HCT116 (cell line): ENCODE measurements around the gene SLC41A1. TPM values are rescaled to one million over a fixed set of nuclear protein-coding genes. Genes with fewer than 3 reads are reported as not detected.

Experiments used
- ATAC-seq: fragments of 200-7000 bp; cut with Tn5 transposase; 2 replicates; pipeline ENCODE4 v1.9.1; 2020; ENCODE audit warnings: mild to moderate bottlenecking, moderate library complexity
- BruUV-seq: library from RNA; stranded (reverse); fragments of 400-500 nt; replicated peaks from 2 replicates; lab custom pipeline; 2021; lab: Mats Ljungman, UMichigan
- CTCF ChIA-PET: fragments of 300-600 bp; sonication (Branson Sonifier 250); formaldehyde crosslinking; loops from one replicate; lab custom pipeline; 2021; ENCODE audit warnings: antibody characterized with exemption; lab: Charles Lee
- POLR2A ChIA-PET: fragments of 300-600, 350-600 bp; sonication (Branson Sonifier 250); formaldehyde crosslinking; loops from one replicate; lab custom pipeline; 2021; ENCODE audit warnings: antibody characterized with exemption; lab: Charles Lee
- RAD21 ChIA-PET, 2 experiments: fragments of 300-600 bp; sonication (Branson Sonifier 250); formaldehyde crosslinking; loops; one replicate each; lab custom pipeline; 2023; ENCODE audit warnings: low total read pairs in 2 of 2; ENCODE audit not compliant: uncharacterized antibody in 2 of 2, unreplicated experiment in 2 of 2, low non-redundant PET in 1 of 2; lab: Charles Lee
- DNase-seq: peaks from one replicate; pipeline ENCODE4 v3.0.0-alpha.2; 2010; ENCODE audit warnings: low read depth, low spot score
- H2AFZ ChIP-seq: fragments of 200-600 bp; shearing (Covaris generic), sonication (generic); 2 replicates; pipeline ENCODE4 v1.6.1; 2017; ENCODE audit warnings: low read depth, mixed run types, mixed read lengths, antibody characterized with exemption, low read length; ENCODE audit not compliant: poor library complexity, severe bottlenecking
- H3K27ac ChIP-seq: 2 replicates; pipeline ENCODE4 v1.5.1; 2012; ENCODE audit warnings: low read depth, low read length
- H3K27me3 ChIP-seq: fragments of 200-600 bp; sonication (generic); 2 replicates; pipeline ENCODE4 v1.6.1; 2016; ENCODE audit warnings: mixed run types, low read length, mixed read lengths; ENCODE audit not compliant: insufficient read depth
- H3K36me3 ChIP-seq, 2 experiments: fragments of 200-500 bp in 1 of 2; fragments of 200-600 bp in 1 of 2; sonication (Bioruptor generic) in 1 of 2; sonication (generic) in 1 of 2; 2 replicates each; pipeline versions ENCODE4 v1.5.1 to v1.6.1; 2014 to 2016; ENCODE audit warnings: low read length in 2 of 2, inconsistent platforms in 1 of 2, mixed read lengths in 1 of 2, mixed run types in 1 of 2; ENCODE audit not compliant: insufficient read depth in 2 of 2, control insufficient read depth in 1 of 2
- H3K4me1 ChIP-seq, 2 experiments: fragments of 200-600 bp in 1 of 2; sonication (generic) in 1 of 2; 2 replicates each; pipeline versions ENCODE4 v1.5.1 to v1.6.1; 2012 to 2017; ENCODE audit warnings: low read length in 2 of 2, inconsistent platforms in 1 of 2, mild to moderate bottlenecking in 1 of 2, mixed read lengths in 1 of 2, mixed run types in 1 of 2, moderate library complexity in 1 of 2; ENCODE audit not compliant: insufficient read depth in 2 of 2, control insufficient read depth in 1 of 2
- H3K4me2 ChIP-seq: fragments of 200-600 bp; sonication (generic); 2 replicates; pipeline ENCODE4 v1.6.1; 2017; ENCODE audit warnings: mixed run types, low read length, mixed read lengths
- H3K4me3 ChIP-seq, 2 experiments: fragments of 200-600 bp in 1 of 2; sonication (generic) in 1 of 2; replicated peaks in 1 of 2; 2 replicates each; pipeline ENCODE4 v1.5.1; 2011 to 2016; ENCODE audit warnings: low read length in 2 of 2, control low read depth in 1 of 2, low read depth in 1 of 2, mild to moderate bottlenecking in 1 of 2, mixed read lengths in 1 of 2, mixed run types in 1 of 2
- H3K79me2 ChIP-seq: fragments of 200-600 bp; sonication (generic); 2 replicates; pipeline ENCODE4 v1.6.1; 2017; ENCODE audit warnings: mild to moderate bottlenecking, mixed run types, low read length, moderate library complexity, mixed read lengths; ENCODE audit not compliant: insufficient read depth
- H3K9ac ChIP-seq: fragments of 200-600 bp; sonication (generic); 2 replicates; pipeline ENCODE4 v1.6.1; 2016; ENCODE audit warnings: low read length, mixed read lengths
- H3K9me2 ChIP-seq: fragments of 200-600 bp; sonication (generic), shearing (Covaris generic); 2 replicates; pipeline ENCODE4 v1.6.1; 2017; ENCODE audit warnings: mixed run types, mild to moderate bottlenecking, moderate library complexity; ENCODE audit not compliant: insufficient read depth
- H3K9me3 ChIP-seq, 2 experiments: fragments of 200-500 bp in 1 of 2; fragments of 200-600 bp in 1 of 2; sonication (Bioruptor generic) in 1 of 2; sonication (generic) in 1 of 2; 2 replicates each; pipeline ENCODE4 v1.6.1; 2014 to 2017; ENCODE audit warnings: low read length in 2 of 2, mixed read lengths in 2 of 2, inconsistent platforms in 1 of 2, low read depth in 1 of 2, mild to moderate bottlenecking in 1 of 2, mixed run types in 1 of 2, moderate library complexity in 1 of 2; ENCODE audit not compliant: control insufficient read depth in 1 of 2, insufficient read depth in 1 of 2
- H4K20me1 ChIP-seq: fragments of 200-600 bp; sonication (generic), shearing (Covaris generic); 2 replicates; pipeline ENCODE4 v1.6.1; 2017; ENCODE audit warnings: mixed run types, mild to moderate bottlenecking, moderate library complexity; ENCODE audit not compliant: insufficient read depth
- ATF3 ChIP-seq: IDR thresholded peaks from 2 replicates; pipeline ENCODE4 v1.6.1; 2012
- CBX3 ChIP-seq: IDR thresholded peaks from 2 replicates; pipeline ENCODE4 v1.6.1; 2012; ENCODE audit warnings: low read depth
- EGR1 ChIP-seq: IDR thresholded peaks from 2 replicates; pipeline ENCODE4 v1.6.1; 2012; ENCODE audit warnings: low read depth
- EZH2 ChIP-seq: fragments of 200-600 bp; sonication (generic); IDR thresholded peaks from 2 replicates; pipeline ENCODE4 v1.6.1; 2017; ENCODE audit warnings: antibody characterized with exemption, mixed run types
- EZH2phosphoT487 ChIP-seq: fragments of 200-600 bp; IDR thresholded peaks from 2 replicates; pipeline ENCODE4 v1.6.1; 2018; ENCODE audit warnings: antibody characterized with exemption, borderline replicate concordance
- FOSL1 ChIP-seq: IDR thresholded peaks from 2 replicates; pipeline ENCODE4 v1.6.1; 2012; ENCODE audit warnings: low read depth
- JUND ChIP-seq: IDR thresholded peaks from 2 replicates; pipeline ENCODE4 v1.6.1; 2012
- MAX ChIP-seq: IDR thresholded peaks from 2 replicates; pipeline ENCODE4 v1.6.1; 2012
- POLR2AphosphoS5 ChIP-seq: IDR thresholded peaks from 2 replicates; pipeline ENCODE4 v1.6.1; 2011; ENCODE audit warnings: mild to moderate bottlenecking, low read depth, low read length, moderate library complexity
- RAD21 ChIP-seq: IDR thresholded peaks from 2 replicates; pipeline ENCODE4 v1.6.1; 2012; ENCODE audit warnings: low read depth, mild to moderate bottlenecking
- SP1 ChIP-seq: IDR thresholded peaks from 2 replicates; pipeline ENCODE4 v1.6.1; 2012; ENCODE audit warnings: low read depth
- SRF ChIP-seq: IDR thresholded peaks from 2 replicates; pipeline ENCODE4 v1.6.1; 2012; ENCODE audit warnings: low read depth
- TCF7L2 ChIP-seq: IDR thresholded peaks from 2 replicates; pipeline ENCODE4 v1.7.0; 2011; ENCODE audit warnings: borderline replicate concordance, inconsistent platforms; ENCODE audit not compliant: insufficient read depth, insufficient read length; ENCODE audit errors: extremely low read depth
- YY1 ChIP-seq: IDR thresholded peaks from 2 replicates; pipeline ENCODE4 v1.6.1; 2011; ENCODE audit warnings: low read length, low read depth, moderate library complexity, mild to moderate bottlenecking; ENCODE audit not compliant: insufficient replicate concordance; ENCODE audit errors: extremely low read depth
- ZFX ChIP-seq: fragments of 450-650 bp; IDR thresholded peaks from 2 replicates; pipeline ENCODE4 v1.6.1; 2017
- ZNF274 ChIP-seq: fragments of 200-500 bp; sonication (Bioruptor generic); IDR thresholded peaks from 2 replicates; pipeline ENCODE4 v1.6.1; 2014; ENCODE audit warnings: mild to moderate bottlenecking, low read depth, low read length, inconsistent platforms
- intact Hi-C: fragments of 100-400 bp; cut with micrococcal nuclease; formaldehyde crosslinking; loops from 2 replicates; pipeline ENCODE4 v1.10.0; 2022
- total RNA-seq: library from RNA; stranded (reverse); gene quantifications from one replicate; pipeline ENCODE4 v1.2.1, GENCODE V29; 2021; ENCODE audit not compliant: unreplicated experiment

SLC41A1 gene
- total RNA-seq, 1 experiment from 2014 or later, result 35.9 TPM

- H3K4me3 ChIP-seq, result no peak overlapping the region
- no peaks in the 10 kb centered on the region for H4K20me1 ChIP-seq
- H3K79me2 ChIP-seq, result no peaks in the 10 kb centered on the region
- ChIA-PET RAD21 (no interaction called here), CTCF (no interaction called here), POLR2A (no interaction called here)
- no peaks in the 10 kb centered on the region for H3K27me3 ChIP-seq
- H3K9me3 ChIP-seq, result no peaks in the 10 kb centered on the region
- ATAC-seq (no peak), DNase-seq (no peak)
- H3K27ac ChIP-seq, result no peak overlapping the region
- TF ChIP-seq FOSL1 (no peak), RAD21 (no peak), SP1 (no peak), ATF3 (no peak), ZFX (no peak), ZNF274 (no peak), POLR2AphosphoS5 (no peak), EGR1 (no peak), TCF7L2 (no peak), CBX3 (no peak), MAX (no peak), JUND (no peak), EZH2phosphoT487 (no peak), EZH2 (no peak), YY1 (no peak), SRF (no peak)
- H3K36me3 ChIP-seq, result no peaks in the 10 kb centered on the region
- no peak overlapping the region for H3K4me2 ChIP-seq
- no peaks in the 10 kb centered on the region for H3K9me2 ChIP-seq
- BruUV-seq, result no TSS peak
- no peak overlapping the region for H2AFZ ChIP-seq
- intact Hi-C loops, result no loop called here
- no peak overlapping the region for H3K9ac ChIP-seq
- peaks cover 0 to 5% of the 10 kb centered on the region in 2 experiments; a peak in 1 of 4 replicates for H3K4me1 ChIP-seq
Observed at GRCh38 chr1:205834751-205835150, 21.8 kb upstream of the SLC41A1 start.
